Hematopoietic multipotent progenitor cell treated with erythropoietin and hydrocortisone succinate and interleukin-3 and kit ligand, for 4 days (in vitro differentiated cells): ENCODE data around the gene PTGFR.

Source experiments
- DNase-seq: peaks from one replicate; pipeline ENCODE4 v3.0.0-alpha.2; 2015

PTGFR gene, protein sequence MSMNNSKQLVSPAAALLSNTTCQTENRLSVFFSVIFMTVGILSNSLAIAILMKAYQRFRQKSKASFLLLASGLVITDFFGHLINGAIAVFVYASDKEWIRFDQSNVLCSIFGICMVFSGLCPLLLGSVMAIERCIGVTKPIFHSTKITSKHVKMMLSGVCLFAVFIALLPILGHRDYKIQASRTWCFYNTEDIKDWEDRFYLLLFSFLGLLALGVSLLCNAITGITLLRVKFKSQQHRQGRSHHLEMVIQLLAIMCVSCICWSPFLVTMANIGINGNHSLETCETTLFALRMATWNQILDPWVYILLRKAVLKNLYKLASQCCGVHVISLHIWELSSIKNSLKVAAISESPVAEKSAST

GRCh38 chr1:78490861-78491450, at the start of gene PTGFR:
Gene PTGFR (plus strand): TSS chr1:78490974. CDS start chr1:78492744, 1,770 bp downstream.
- DNase-seq, result peak; percentile 7

- DNase-seq, result no peak
Observed at GRCh38 chr1:78441921-78442320, 48.9 kb upstream of the PTGFR start.

GRCh38 chr1:78447086-78447485, 43.7 kb upstream of the PTGFR start:
- no peak for DNase-seq

GRCh38 chr1:78464449-78464891, 26.3 kb upstream of the PTGFR start:
- peak; percentile 9 for DNase-seq

DNA sequence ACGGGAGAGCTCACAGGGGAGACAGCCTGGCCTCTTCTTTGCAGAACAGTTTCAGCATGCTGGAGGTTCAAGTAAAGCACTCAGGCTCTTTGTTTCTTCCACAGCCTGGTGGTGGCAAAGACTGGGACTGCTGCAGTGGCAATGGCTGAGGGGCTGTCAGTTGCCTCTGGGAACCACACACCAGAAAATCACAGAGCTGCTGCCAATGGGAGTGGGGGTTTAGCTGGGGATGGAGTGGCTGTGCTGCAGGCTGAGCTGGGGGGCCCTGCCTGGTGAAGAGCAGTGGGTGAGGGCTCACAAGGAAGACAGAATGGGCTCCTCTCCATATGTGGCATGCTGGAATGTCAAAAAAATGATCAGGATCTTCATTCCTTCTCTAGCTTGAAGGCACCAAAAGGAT, 25.6 kb upstream of the PTGFR start:
- no peak for DNase-seq

- DNase-seq, result no peak
Observed at GRCh38 chr1:78468521-78468920, 22.3 kb upstream of the PTGFR start.

GRCh38 chr1:78469576-78469975, 21.2 kb upstream of the PTGFR start:
- no peak for DNase-seq

GRCh38 chr1:78471890-78472620, 18.7 kb upstream of the PTGFR start:
- no peak for DNase-seq

- DNase-seq, result no peak
Observed at GRCh38 chr1:78472851-78473496, 17.8 kb upstream of the PTGFR start.

- no peak for DNase-seq
Observed at GRCh38 chr1:78474092-78474491, 16.7 kb upstream of the PTGFR start.

- peak; percentile 13 for DNase-seq
Observed at GRCh38 chr1:78475888-78476610, 14.7 kb upstream of the PTGFR start.

DNA sequence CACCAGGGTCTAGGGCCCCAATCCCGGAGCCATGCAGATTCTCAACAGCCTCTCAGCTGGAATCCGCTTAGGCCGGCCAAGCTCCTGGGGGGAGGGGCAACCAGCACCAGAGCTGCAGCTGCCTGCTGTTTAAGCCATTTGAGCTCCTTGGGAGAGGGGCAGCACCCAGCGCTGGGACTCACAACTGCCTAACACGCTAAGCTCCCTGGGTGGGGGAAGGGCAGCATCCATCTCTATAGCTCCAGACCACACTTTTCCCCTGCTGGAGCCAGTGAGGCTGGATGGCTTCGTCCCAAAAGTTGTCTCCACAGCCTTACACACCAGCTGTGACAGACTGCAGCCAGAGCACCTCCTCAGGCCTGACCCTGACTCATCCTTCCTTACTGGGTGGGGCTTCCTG, 6.9 kb upstream of the PTGFR start:
- DNase-seq, result no peak

DNA sequence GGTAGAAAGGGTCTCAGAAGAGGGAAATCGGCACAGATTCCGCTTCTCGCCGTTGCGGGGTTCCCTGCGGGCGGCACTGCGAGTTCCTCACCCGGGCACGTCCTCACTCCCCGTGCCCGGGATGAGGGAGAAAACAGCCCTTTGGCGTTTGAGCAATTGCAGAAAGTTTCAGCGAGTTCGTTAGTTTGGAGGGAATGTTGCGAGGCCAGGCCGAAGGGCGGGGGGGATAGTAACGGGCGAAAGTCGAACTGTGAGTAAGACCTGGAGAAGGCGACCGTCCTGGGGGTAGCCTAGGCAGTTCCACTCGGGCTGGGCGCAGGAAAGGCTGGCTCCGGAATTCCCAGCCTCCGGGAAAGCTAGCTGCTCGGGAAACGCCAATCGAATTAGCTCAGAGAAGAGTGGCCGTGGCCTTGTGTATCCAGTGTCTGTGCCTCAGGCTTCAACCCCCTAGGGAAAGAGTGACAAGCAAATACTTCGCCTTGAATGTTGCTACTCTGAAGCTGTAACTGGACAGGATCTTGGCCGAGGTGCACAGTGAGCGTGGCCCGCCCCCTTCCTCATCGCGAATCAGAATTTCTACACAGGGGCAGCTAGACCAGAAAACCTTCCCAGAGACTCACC, 787 bp downstream of the PTGFR start:
- DNase-seq, result no peak

GRCh38 chr1:78492386-78492950, 1.7 kb downstream of the PTGFR start:
- no peak for DNase-seq

DNA sequence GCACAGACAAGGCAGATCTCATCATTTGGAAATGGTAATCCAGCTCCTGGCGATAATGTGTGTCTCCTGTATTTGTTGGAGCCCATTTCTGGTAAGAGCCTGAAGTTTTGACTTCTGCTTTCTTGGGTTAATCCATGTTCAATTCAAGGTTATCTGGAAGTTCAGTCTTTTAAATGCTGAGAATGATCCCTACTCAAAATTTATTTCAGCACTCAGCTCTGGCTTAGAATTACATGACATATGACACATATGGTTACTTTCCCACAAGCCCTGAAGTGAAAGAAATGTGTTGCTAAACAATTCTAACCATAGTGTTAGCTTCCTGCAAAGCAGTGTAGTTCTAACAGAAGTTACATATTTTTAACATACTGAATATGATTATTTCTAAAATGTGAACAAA, 2.7 kb downstream of the PTGFR start:
- DNase-seq, result no peak

GRCh38 chr1:78497201-78497600, 6.4 kb downstream of the PTGFR start:
- DNase-seq, result no peak

GRCh38 chr1:78500529-78500928, 9.8 kb downstream of the PTGFR start:
- DNase-seq, result no peak

- no peak for DNase-seq
Observed at GRCh38 chr1:78501203-78501602, 10.4 kb downstream of the PTGFR start.

GRCh38 chr1:78511334-78511733, 20.6 kb downstream of the PTGFR start:
- DNase-seq, result no peak

GRCh38 chr1:78516716-78517115, 25.9 kb downstream of the PTGFR start:
- DNase-seq, result no peak

- no peak for DNase-seq
Observed at GRCh38 chr1:78519446-78519845, 28.7 kb downstream of the PTGFR start.

GRCh38 chr1:78520216-78520615, 29.4 kb downstream of the PTGFR start:
- peak; percentile 1 for DNase-seq
